H1 (cell line): ENCODE measurements around the gene SLC43A1. TPM values are rescaled to one million over a fixed set of nuclear protein-coding genes. Genes with fewer than 3 reads are reported as not detected.

Experiments used
- CHD2 ChIP-seq: IDR thresholded peaks from 2 replicates; pipeline ENCODE4 v1.6.1; 2012; ENCODE audit warnings: low read length, improper control_type of control experiment
- HDAC2 ChIP-seq, 2 experiments: fragments of 300-600 bp in 1 of 2; sonication (generic) in 1 of 2; IDR thresholded peaks; 2 replicates each; pipeline ENCODE4 v1.6.1; 2011 to 2012; ENCODE audit warnings: low read depth in 2 of 2, low read length in 2 of 2, mild to moderate bottlenecking in 2 of 2, moderate library complexity in 2 of 2, borderline replicate concordance in 1 of 2, inconsistent platforms in 1 of 2
- JUN ChIP-seq: IDR thresholded peaks from 2 replicates; pipeline ENCODE4 v1.6.1; 2011; ENCODE audit warnings: low read depth, mild to moderate bottlenecking, improper control_type of control experiment, low read length
- JUND ChIP-seq: IDR thresholded peaks from 2 replicates; pipeline ENCODE4 v1.6.1; 2011; ENCODE audit warnings: mild to moderate bottlenecking, improper control_type of control experiment, low read length
- NANOG ChIP-seq: IDR thresholded peaks from 2 replicates; pipeline ENCODE4 v1.6.1; 2011; ENCODE audit warnings: low read length, low read depth, mild to moderate bottlenecking, inconsistent platforms; ENCODE audit not compliant: insufficient read depth, poor library complexity, severe bottlenecking
- POLR2A ChIP-seq, 2 experiments: IDR thresholded peaks; 1 replicate in 1 of 2; 2 replicates in 1 of 2; pipeline ENCODE4 v1.6.1; 2011; ENCODE audit warnings: low read depth in 2 of 2, low read length in 2 of 2, mild to moderate bottlenecking in 2 of 2; ENCODE audit errors: control extremely low read depth in 1 of 2
- SRF ChIP-seq: IDR thresholded peaks from 2 replicates; pipeline ENCODE4 v1.6.1; 2011; ENCODE audit warnings: mild to moderate bottlenecking, low read depth, low read length, moderate library complexity
- polyA plus RNA-seq, 7 experiments: library from polyadenylated mRNA; depleted of rRNA in 3 of 7; stranded (reverse) in 5 of 7; unstranded in 2 of 7; fragments of >200 nt in 5 of 7; fragments of 200-250 nt in 2 of 7; gene quantifications; 1 replicate in 5 of 7; 2 replicates in 1 of 7; 4 replicates in 1 of 7; pipeline versions ENCODE4 v1.2.1 to v1.2.3, GENCODE V29; 2011 to 2013; ENCODE audit warnings: missing spikeins in 2 of 7, mixed read lengths in 2 of 7
- total RNA-seq: library from RNA; stranded (reverse); fragmentation: NEBNext Ultra II Directional; extraction: Animal tissue kit (Norgen Biotek cat#: 25700); gene quantifications from 2 replicates; pipeline ENCODE4 v1.2.1, GENCODE V29; 2021
- TF ChIP-seq, protein P1 (sequence below): IDR thresholded peaks from 2 replicates; pipeline ENCODE4 v1.6.1; 2012; ENCODE audit warnings: inconsistent platforms

Gene SLC43A1
- total and polyA plus RNA-seq, 2 of the 8 experiments (the other 6 are each of a cell fraction or from before 2014, with no cell fraction given) = 34.5 to 58.0 TPM

GRCh38 chr11:57480409-57481137, 34.9 kb downstream of the SLC43A1 start (continued):
- TF ChIP-seq JUND = no peak
- TF ChIP-seq POLR2A (IDR thresholded peaks at IDR 0.05; ENCODE audit: control extremely low read depth in 1 of 2, low read depth in 2 of 2, low read length in 2 of 2) = no peak
- TF ChIP-seq CHD2 = no peak
- TF ChIP-seq NANOG = peak; percentile 20
- no peak for TF ChIP-seq JUN
- TF ChIP-seq HDAC2 (IDR thresholded peaks at IDR 0.05; ENCODE audit: borderline replicate concordance in 1 of 2, low read depth in 2 of 2, low read length in 2 of 2) = peak in 1 of 2 experiments; percentile 60; a peak in 1 of 4 replicates
- TF ChIP-seq, protein P1, sequence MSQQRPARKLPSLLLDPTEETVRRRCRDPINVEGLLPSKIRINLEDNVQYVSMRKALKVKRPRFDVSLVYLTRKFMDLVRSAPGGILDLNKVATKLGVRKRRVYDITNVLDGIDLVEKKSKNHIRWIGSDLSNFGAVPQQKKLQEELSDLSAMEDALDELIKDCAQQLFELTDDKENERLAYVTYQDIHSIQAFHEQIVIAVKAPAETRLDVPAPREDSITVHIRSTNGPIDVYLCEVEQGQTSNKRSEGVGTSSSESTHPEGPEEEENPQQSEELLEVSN = no peak
- TF ChIP-seq SRF = peak; percentile 24; the same call in 1 of the 2 replicates
